Posterior cingulate gyrus (tissue), 11 donors: ENCODE measurements around the gene PODN.
A peak's percentile ranks its signal among the peaks of the same experiment; 100 is the strongest.

ENCODE experiments used
- DNase-seq, 10 donors: peaks; one replicate each; pipeline versions ENCODE4 v3.0.0 to v3.0.0-alpha.2; 2020 to 2021; ENCODE audit warnings: mixed read lengths in 3 of 10
- intact Hi-C: fragments of 100-400 bp; cut with DNase I; formaldehyde crosslinking; loops from one replicate; pipeline ENCODE4 v1.15.1; 2023

PODN gene

GRCh38 chr1:53127546-53127945 lies 65.5 kb downstream of the PODN start:
- DNase-seq, result peak in 3 of 10 donors; percentile 24 to 72 (median 35)
- intact Hi-C loops, result no loop called here

DNA sequence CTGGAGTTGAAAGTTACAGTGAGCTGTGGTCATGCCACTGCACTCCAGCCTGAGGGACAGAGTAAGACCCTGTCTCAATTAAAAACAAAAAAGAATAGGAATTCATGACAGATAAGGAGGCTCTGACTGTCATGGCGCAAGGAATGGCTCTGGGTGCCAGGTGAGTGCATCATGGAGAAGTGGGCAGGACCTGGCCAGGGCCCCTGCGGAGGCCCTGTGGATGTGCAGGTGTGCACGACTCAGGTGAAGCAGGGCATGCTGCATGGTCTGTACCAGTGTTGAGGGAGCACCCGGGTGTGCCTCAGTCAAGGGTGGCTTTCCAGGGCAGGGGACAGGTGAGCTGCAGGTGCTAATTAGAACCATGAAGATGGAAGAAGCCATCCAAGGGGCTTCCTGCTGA lies 66.4 kb downstream of the PODN start:
- intact Hi-C loops, result no loop called here

DNA sequence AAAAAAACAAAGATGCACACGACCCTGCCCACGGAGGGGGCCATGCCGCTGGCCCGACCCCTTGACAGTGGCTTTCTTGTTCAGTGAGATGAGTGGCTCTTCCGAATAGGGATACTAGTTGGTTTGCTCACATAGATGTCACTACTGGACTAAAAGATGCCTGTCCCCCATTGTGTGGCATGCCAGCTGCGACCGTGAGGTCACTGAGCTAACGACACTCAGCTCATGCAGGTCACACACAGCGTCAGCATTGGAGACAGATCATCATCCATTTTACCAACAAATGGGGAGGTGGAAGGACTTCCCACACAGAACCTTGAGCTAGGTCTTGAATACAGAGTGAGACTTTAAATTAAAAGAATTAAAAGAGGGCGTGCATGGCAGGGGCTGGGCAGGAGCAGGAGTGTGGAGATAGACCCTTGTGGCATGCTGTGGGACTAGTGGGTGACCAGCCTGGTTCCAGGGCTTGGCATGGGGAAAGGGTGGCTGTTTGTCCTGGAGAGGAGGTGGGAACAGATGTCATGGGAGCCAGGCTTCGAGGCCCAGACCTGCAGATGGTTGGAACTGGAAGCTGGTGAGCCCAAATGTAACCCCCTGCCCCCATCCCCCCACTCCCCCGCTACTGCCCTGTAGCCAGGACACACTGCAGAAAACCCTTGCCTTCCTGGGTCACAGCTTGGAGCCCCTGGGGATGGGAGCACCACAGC lies 68.0 kb downstream of the PODN start:
- intact Hi-C loops, result no loop called here
- DNase-seq, result peak in 3 of 10 donors; percentile 23 to 60 (median 23)

More for the DNA sequence above, 66.4 kb downstream of the PODN start:
- peak in 3 of 10 donors; percentile 32 to 55 (median 36) for DNase-seq

GRCh38 chr1:53130598-53130877 lies 68.5 kb downstream of the PODN start:
- DNase-seq, result peak in 2 of 10 donors; percentile 3 to 26
- intact Hi-C loops, result no loop called here

DNA sequence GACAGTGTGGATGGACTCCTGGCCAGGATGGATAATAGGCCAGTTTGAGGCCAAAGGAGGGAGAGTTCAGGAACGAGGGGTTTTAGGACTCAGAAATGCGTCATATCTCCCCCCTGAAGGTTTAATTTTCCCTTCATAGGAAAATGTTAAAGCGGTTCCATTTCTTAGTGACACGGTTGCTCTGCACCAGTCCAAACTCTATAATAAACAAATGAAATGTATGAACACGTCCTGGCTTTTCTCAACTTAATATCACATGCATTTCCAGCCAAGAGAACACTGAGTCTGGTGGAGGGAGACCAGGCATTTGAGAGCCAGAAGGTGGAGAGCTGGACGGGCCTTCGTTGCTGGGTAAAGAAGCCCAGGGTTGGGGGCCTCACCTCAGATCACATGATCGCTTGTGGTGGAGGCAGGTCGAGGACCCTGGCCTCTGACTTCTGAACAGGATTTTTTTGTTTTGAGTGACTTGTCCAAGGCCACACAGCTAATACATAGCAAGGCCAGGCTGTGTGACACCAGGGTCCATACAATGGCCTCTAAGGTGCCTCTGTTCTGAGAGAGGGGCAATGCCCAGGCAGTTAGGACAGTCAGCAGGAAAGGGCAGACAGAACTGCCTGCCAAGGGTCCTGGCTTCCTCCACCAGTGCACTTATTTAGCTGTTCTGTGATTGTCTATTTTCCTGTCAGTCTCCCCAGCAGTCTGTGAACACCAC lies 69.0 kb downstream of the PODN start:
- peak in 3 of 10 donors; percentile 28 to 60 (median 50) for DNase-seq
- intact Hi-C loops, result no loop called here

DNA sequence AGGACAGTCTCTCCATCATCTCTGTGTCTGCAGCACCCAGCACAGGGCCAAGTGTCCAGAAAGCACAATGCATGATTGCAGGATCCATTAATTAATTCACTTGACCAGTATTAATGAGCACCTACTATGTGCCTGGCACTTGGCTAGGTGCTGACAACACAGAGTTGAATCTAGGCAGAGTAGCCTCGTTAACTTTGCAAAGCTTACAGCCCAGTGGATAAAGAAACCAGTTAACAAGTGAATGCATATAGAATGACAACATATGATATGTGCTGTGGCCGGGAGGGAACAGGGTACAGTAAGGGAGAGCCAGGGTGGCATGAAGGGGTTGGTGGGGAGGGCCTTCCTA lies 69.6 kb downstream of the PODN start:
- intact Hi-C loops, result no loop called here
- peak in 1 of 10 donors; percentile 3 for DNase-seq

DNA sequence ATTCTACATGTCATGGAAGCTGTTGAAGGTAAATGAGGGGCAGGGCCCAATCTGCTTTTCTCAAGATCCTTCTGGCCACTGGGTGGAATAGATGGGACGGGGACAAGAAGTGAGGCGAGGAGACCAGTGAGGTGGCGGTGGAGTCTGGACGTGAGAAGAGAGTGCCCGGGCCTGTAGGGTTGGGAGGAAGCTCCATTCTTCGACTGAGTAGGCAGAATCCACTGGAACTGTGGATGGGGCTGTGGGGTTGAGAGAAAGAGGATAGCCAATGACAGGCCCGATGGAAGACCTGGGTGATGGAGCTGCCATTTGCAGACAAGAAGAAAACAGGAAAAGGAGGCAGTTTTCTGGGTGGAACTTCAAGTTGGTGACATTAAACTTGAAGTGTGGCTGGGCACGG lies 70.2 kb downstream of the PODN start:
- DNase-seq, result peak in 3 of 10 donors; percentile 42 to 74 (median 43)
- intact Hi-C loops, result no loop called here

DNA sequence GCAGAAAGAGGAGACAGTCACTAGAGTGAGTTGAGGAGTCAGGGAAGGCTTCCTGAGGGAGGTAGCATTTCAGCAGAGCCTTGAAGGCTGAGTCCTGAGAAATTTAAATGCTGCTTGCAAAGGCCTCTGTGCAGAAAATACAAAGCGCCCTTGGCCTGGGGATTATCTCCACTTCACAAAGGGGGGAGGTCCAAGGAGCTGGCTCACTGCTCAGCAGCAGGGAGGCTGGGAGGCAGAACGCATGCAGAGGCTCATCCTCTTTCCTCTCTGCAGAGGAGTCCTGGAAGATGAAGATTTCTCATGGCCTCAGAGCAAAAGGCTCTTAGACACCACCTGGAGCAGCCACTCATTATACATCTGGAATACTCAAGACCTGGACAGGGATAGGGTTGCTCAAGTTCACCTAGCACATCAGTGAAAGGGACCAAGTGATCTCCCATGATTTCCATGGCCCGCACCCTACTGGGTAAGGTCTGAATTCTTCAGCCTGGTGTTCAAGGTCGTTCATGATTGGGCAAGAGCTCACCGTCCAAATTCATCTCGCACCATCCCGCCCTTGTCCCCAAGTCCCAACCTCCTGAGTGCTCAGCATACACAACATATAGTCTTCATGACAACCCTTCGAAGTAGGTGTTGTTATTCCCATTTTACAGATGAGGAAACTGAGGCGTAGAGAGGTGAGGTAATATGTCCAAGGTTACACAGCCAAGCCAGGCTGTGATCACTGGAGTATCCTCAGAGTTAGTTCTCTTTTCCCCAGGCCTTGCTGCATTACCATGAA lies 71.4 kb downstream of the PODN start:
- peak in 3 of 10 donors; percentile 7 to 34 (median 25) for DNase-seq
- intact Hi-C loops, result no loop called here

- peak in 3 of 10 donors; percentile 27 to 64 (median 30) for DNase-seq
- intact Hi-C loops, result no loop called here
These were observed 72.1 kb downstream of the PODN start for GRCh38 chr1:53134042-53134485.
